HUES64 (cell line): ENCODE measurements around the gene GAPVD1.

Source experiments
- H3K27ac ChIP-seq: 2 replicates; pipeline ENCODE4 v1.7.0; 2013; ENCODE audit warnings: low read depth, low read length, inconsistent platforms
- H3K27me3 ChIP-seq: 2 replicates; pipeline ENCODE4 v1.6.1; 2013; ENCODE audit warnings: mild to moderate bottlenecking, low read length; ENCODE audit not compliant: insufficient read depth
- H3K36me3 ChIP-seq: 2 replicates; pipeline ENCODE4 v1.6.1; 2013; ENCODE audit warnings: mild to moderate bottlenecking, low read length; ENCODE audit not compliant: insufficient read depth
- H3K4me1 ChIP-seq: 2 replicates; pipeline ENCODE4 v1.6.1; 2013; ENCODE audit warnings: mild to moderate bottlenecking, low read length, moderate library complexity; ENCODE audit not compliant: insufficient read depth
- H3K4me3 ChIP-seq: 2 replicates; pipeline ENCODE4 v1.5.1; 2013; ENCODE audit warnings: mild to moderate bottlenecking, low read length, moderate library complexity
- H3K9ac ChIP-seq: 2 replicates; pipeline ENCODE4 v1.6.1; 2013; ENCODE audit warnings: mild to moderate bottlenecking, low read depth, low read length
- H3K9me3 ChIP-seq: 2 replicates; pipeline ENCODE4 v1.6.1; 2013; ENCODE audit warnings: low read depth, low read length; ENCODE audit not compliant: insufficient read depth
- WGBS: fragments of 150-250, 120-280 bp; methylation state at CpG from one replicate; pipeline ENCODE4 v1.1.7; 2013; ENCODE audit warnings: missing lambda C conversion rate; 5-methylcytosine and 5-hydroxymethylcytosine counted together

Gene GAPVD1

GRCh38 chr9:125409217-125409636, 147.6 kb downstream of the GAPVD1 start:
- Histone ChIP-seq H3K9me3 (no peaks in the 10 kb centered on the region), H3K4me3 (no peak overlapping the region), H3K27ac (no peak overlapping the region), H3K27me3 (peaks cover 18% of the 10 kb centered on the region), H3K4me1 (no peaks in the 10 kb centered on the region), H3K9ac (no peak overlapping the region), H3K36me3 (no peaks in the 10 kb centered on the region)
- 82% methylated on average over 20 of the region's 20 CpGs for WGBS

- H3K4me3 ChIP-seq, result no peak overlapping the region
Measured at GRCh38 chr9:125409637-125410521, 148.3 kb downstream of the GAPVD1 start.

GRCh38 chr9:125410522-125410894, 148.9 kb downstream of the GAPVD1 start:
- Histone ChIP-seq H3K27ac (no peak overlapping the region), H3K36me3 (no peaks in the 10 kb centered on the region), H3K9ac (no peak overlapping the region), H3K4me1 (no peaks in the 10 kb centered on the region), H3K9me3 (no peaks in the 10 kb centered on the region), H3K4me3 (no peak overlapping the region), H3K27me3 (peaks cover 18% of the 10 kb centered on the region)
- WGBS, result 95% methylated on average over 24 of the region's 24 CpGs

More at GRCh38 chr9:125409637-125410521, 148.3 kb downstream of the GAPVD1 start:
- no peaks in the 10 kb centered on the region for H3K9me3 ChIP-seq
- WGBS, result 87% methylated on average over 12 of the region's 13 CpGs
- H3K27ac ChIP-seq, result no peak overlapping the region
- H3K27me3 ChIP-seq, result peaks cover 18% of the 10 kb centered on the region
- no peaks in the 10 kb centered on the region for H3K4me1 ChIP-seq
- no peaks in the 10 kb centered on the region for H3K36me3 ChIP-seq
- no peak overlapping the region for H3K9ac ChIP-seq

- H3K9me3 ChIP-seq, result no peaks in the 10 kb centered on the region
- no peaks in the 10 kb centered on the region for H3K4me1 ChIP-seq
- no peaks in the 10 kb centered on the region for H3K36me3 ChIP-seq
- 90% methylated on average over 14 of the region's 14 CpGs for WGBS
- peaks cover 18% of the 10 kb centered on the region for H3K27me3 ChIP-seq
- H3K27ac ChIP-seq, result no peak overlapping the region
- H3K9ac ChIP-seq, result no peak overlapping the region
- no peak overlapping the region for H3K4me3 ChIP-seq
Measured at GRCh38 chr9:125411171-125411756, 149.6 kb downstream of the GAPVD1 start.

- peaks cover 12% of the 10 kb centered on the region for H3K27me3 ChIP-seq
- 90% methylated on average over 10 of the region's 10 CpGs for WGBS
- H3K4me1 ChIP-seq, result no peaks in the 10 kb centered on the region
- no peak overlapping the region for H3K4me3 ChIP-seq
- no peaks in the 10 kb centered on the region for H3K36me3 ChIP-seq
- no peak overlapping the region for H3K27ac ChIP-seq
- no peaks in the 10 kb centered on the region for H3K9me3 ChIP-seq
- H3K9ac ChIP-seq, result no peak overlapping the region
Measured at GRCh38 chr9:125412166-125412565, 150.5 kb downstream of the GAPVD1 start.

- Histone ChIP-seq H3K4me1 (no peaks in the 10 kb centered on the region), H3K9me3 (no peaks in the 10 kb centered on the region), H3K36me3 (no peaks in the 10 kb centered on the region), H3K4me3 (no peak overlapping the region), H3K27ac (no peak overlapping the region), H3K9ac (no peak overlapping the region), H3K27me3 (peaks cover 2% of the 10 kb centered on the region)
- WGBS, result 96% methylated on average over 8 of the region's 8 CpGs
Measured at GRCh38 chr9:125413579-125413978, 152.0 kb downstream of the GAPVD1 start.

- Histone ChIP-seq H3K4me3 (no peak overlapping the region), H3K36me3 (no peaks in the 10 kb centered on the region), H3K4me1 (no peaks in the 10 kb centered on the region), H3K27me3 (no peaks in the 10 kb centered on the region), H3K9ac (no peak overlapping the region), H3K27ac (no peak overlapping the region), H3K9me3 (no peaks in the 10 kb centered on the region)
- whole genome bisulfite sequencing, result 92% methylated on average over 23 of the region's 23 CpGs
Measured at GRCh38 chr9:125415583-125416460, 154.2 kb downstream of the GAPVD1 start.

GRCh38 chr9:125416517-125416916, 154.9 kb downstream of the GAPVD1 start:
- H3K27ac ChIP-seq, result no peak overlapping the region
- H3K36me3 ChIP-seq, result no peaks in the 10 kb centered on the region
- H3K9ac ChIP-seq, result no peak overlapping the region
- WGBS, result 96% methylated on average over 8 of the region's 8 CpGs
- H3K9me3 ChIP-seq, result no peaks in the 10 kb centered on the region
- H3K27me3 ChIP-seq, result no peaks in the 10 kb centered on the region
- no peak overlapping the region for H3K4me3 ChIP-seq
- no peaks in the 10 kb centered on the region for H3K4me1 ChIP-seq
